Right lobe of liver (tissue), 6 donors: ENCODE measurements around the gene DDX11. TPM values are rescaled to one million over a fixed set of nuclear protein-coding genes. Genes with fewer than 3 reads are reported as not detected.
"Not testable (repeated sequence)": the region's sequence is repeated elsewhere in the genome, so short reads cannot be mapped to it uniquely, and the experiment has no call there.

Source experiments
- ATAC-seq, 4 donors: fragments of 200-7000 bp; cut with Tn5 transposase; one replicate each; pipeline ENCODE4 v1.9.1; 2020; ENCODE audit warnings: mild to moderate bottlenecking in 4 of 4, moderate library complexity in 4 of 4
- DNase-seq, 3 donors: peaks; one replicate each; pipeline ENCODE4 v3.0.0-alpha.2; 2020
- H3K27ac ChIP-seq, 3 donors: fragments of 200-600 bp; one replicate each; pipeline ENCODE4 v1.8.0; 2022
- H3K27me3 ChIP-seq, 2 donors: fragments of 200-600 bp; one replicate each; pipeline ENCODE4 v1.8.0; 2022
- H3K36me3 ChIP-seq, 4 donors: fragments of 200-600 bp; sonication (generic) in 1 of 4; one replicate each; pipeline versions ENCODE4 v1.5.1 to v1.8.0; 2017 to 2022; ENCODE audit warnings: control low read depth in 1 of 4
- H3K4me1 ChIP-seq, 4 donors: fragments of 200-600 bp; sonication (generic) in 1 of 4; one replicate each; pipeline versions ENCODE4 v1.5.1 to v1.8.0; 2017 to 2022; ENCODE audit warnings: control low read depth in 1 of 4
- H3K4me3 ChIP-seq, 3 donors: fragments of 200-600 bp; one replicate each; pipeline ENCODE4 v1.8.0; 2022
- H3K9me3 ChIP-seq, 4 donors: fragments of 200-600 bp; sonication (generic) in 1 of 4; one replicate each; pipeline versions ENCODE4 v1.5.1 to v1.8.0; 2017 to 2022; ENCODE audit warnings: control low read depth in 1 of 4
- CTCF ChIP-seq, 4 donors: fragments of 200-600 bp in 3 of 4; fragments of 450-650 bp in 1 of 4; IDR thresholded peaks; one replicate each; pipeline versions ENCODE4 v1.5.1 to v1.8.0; 2016 to 2022; ENCODE audit warnings: antibody characterized with exemption in 4 of 4, mild to moderate bottlenecking in 2 of 4
- POLR2A ChIP-seq: fragments of 450-650 bp; IDR thresholded peaks from one replicate; pipeline ENCODE4 v1.6.1; 2017; ENCODE audit warnings: antibody characterized with exemption, mild to moderate bottlenecking
- WGBS: methylation state at CpG from one replicate; pipeline ENCODE4 v1.1.6; 2018; ENCODE audit warnings: low coverage, low lambda C conversion rate; ENCODE audit not compliant: insufficient coverage; ENCODE audit errors: missing lambda C conversion rate; 5-methylcytosine and 5-hydroxymethylcytosine counted together
- intact Hi-C, 2 donors: fragments of 100-400 bp; cut with DNase I; formaldehyde crosslinking; loops; one replicate each; pipeline versions ENCODE4 v1.11.2 to v1.14.1; 2022
- total RNA-seq, 6 experiments: library from RNA; depleted of rRNA in 2 of 6; stranded (reverse); fragments of >200 nt in 2 of 6; fragmentation: NEBNext Ultra II Directional in 3 of 6; extraction: Animal tissue kit (Norgen Biotek cat#: 25700) in 3 of 6; gene quantifications; one replicate each; pipeline versions ENCODE4 v1.1.0 to v1.2.4, GENCODE V29; 2016 to 2023
- donor health status: DM: no; HTN: yes; CAD: no.
- donor health status: DM: no; HTN: no; CAD: no.
- donor health status: DM: no; HTN: no; CAD: no.
- donor health status: DM: no; HTN: yes; CAD: no.
- donor health status: DM: no; HTN: yes; CAD: no.

The DDX11 gene
- total RNA-seq, 6 experiments from 2014 or later, result 5.0 to 19.2 (median 13.5) TPM

- ATAC-seq, result no peak
- TF ChIP-seq CTCF (IDR thresholded peaks at IDR 0.05), result no peak
- TF ChIP-seq POLR2A, result no peak
These were observed 37.5 kb upstream of the DDX11 start for GRCh38 chr12:31035967-31036665.

GRCh38 chr12:31037028-31037427 is 36.6 kb upstream of the DDX11 start:
- no peaks in the 10 kb centered on the region for H3K9me3 ChIP-seq
- no peaks in the 10 kb centered on the region for H3K4me1 ChIP-seq
- H3K36me3 ChIP-seq, result no peaks in the 10 kb centered on the region
- no peak for TF ChIP-seq POLR2A
- TF ChIP-seq CTCF (IDR thresholded peaks at IDR 0.05), result no peak
- no peaks in the 10 kb centered on the region for H3K27me3 ChIP-seq
- DNase-seq (no peak), ATAC-seq (no peak)
- intact Hi-C loops, result no loop called here
- no peak overlapping the region for H3K27ac ChIP-seq
- H3K4me3 ChIP-seq, result no peak overlapping the region
- 100% methylated on average over 1 of the region's 1 CpG for WGBS

More at GRCh38 chr12:31035967-31036665, 37.5 kb upstream of the DDX11 start:
- no CpG with 5 or more reads among the region's 4 CpGs for WGBS
- Histone ChIP-seq H3K4me3 (no peak overlapping the region), H3K36me3 (no peaks in the 10 kb centered on the region), H3K4me1 (no peaks in the 10 kb centered on the region), H3K9me3 (no peaks in the 10 kb centered on the region), H3K27me3 (no peaks in the 10 kb centered on the region), H3K27ac (no peak overlapping the region)
- DNase-seq, result no peak
- intact Hi-C loops, result no loop called here

- Histone ChIP-seq H3K9me3 (no peaks in the 10 kb centered on the region), H3K4me3 (no peak overlapping the region), H3K27ac (no peak overlapping the region), H3K36me3 (no peaks in the 10 kb centered on the region), H3K27me3 (no peaks in the 10 kb centered on the region), H3K4me1 (no peaks in the 10 kb centered on the region)
- DNase-seq (no peak), ATAC-seq (no peak)
- intact Hi-C loops, result no loop called here
- TF ChIP-seq CTCF (IDR thresholded peaks at IDR 0.05), result no peak
- TF ChIP-seq POLR2A, result no peak
- WGBS, result 89% methylated on average over 1 of the region's 2 CpGs
These were observed 35.7 kb upstream of the DDX11 start for GRCh38 chr12:31037931-31038330.

GRCh38 chr12:31041033-31041564 is 32.6 kb upstream of the DDX11 start:
- no peak for ATAC-seq

GRCh38 chr12:31050143-31050542 is 23.5 kb upstream of the DDX11 start:
- WGBS, result 77% methylated on average over 2 of the region's 2 CpGs
- DNase-seq, intact Hi-C loops, H3K36me3 ChIP-seq, ATAC-seq, H3K27ac ChIP-seq, H3K27me3 ChIP-seq, H3K9me3 ChIP-seq, H3K4me1 ChIP-seq, H3K4me3 ChIP-seq: not testable (repeated sequence)

More at GRCh38 chr12:31041033-31041564, 32.6 kb upstream of the DDX11 start:
- Histone ChIP-seq H3K4me3 (no peak overlapping the region), H3K9me3 (no peaks in the 10 kb centered on the region), H3K4me1 (no peaks in the 10 kb centered on the region), H3K36me3 (no peaks in the 10 kb centered on the region), H3K27ac (no peak overlapping the region), H3K27me3 (no peaks in the 10 kb centered on the region)
- no peak for DNase-seq
- TF ChIP-seq CTCF (IDR thresholded peaks at IDR 0.05) (no peak), POLR2A (no peak)
- intact Hi-C loops, result no loop called here
- WGBS, result 83% methylated on average over 8 of the region's 8 CpGs

GRCh38 chr12:31050548-31050947 is 23.1 kb upstream of the DDX11 start:
- DNase-seq, intact Hi-C loops, ATAC-seq, H3K4me3 ChIP-seq, H3K36me3 ChIP-seq, H3K9me3 ChIP-seq, H3K27ac ChIP-seq, H3K27me3 ChIP-seq, H3K4me1 ChIP-seq: not testable (repeated sequence)
- 94% methylated on average over 4 of the region's 7 CpGs for WGBS

GRCh38 chr12:31051692-31052091 is 22.0 kb upstream of the DDX11 start:
- 72% methylated on average over 5 of the region's 5 CpGs for WGBS
- H3K4me3 ChIP-seq, H3K9me3 ChIP-seq, H3K36me3 ChIP-seq, H3K27ac ChIP-seq, ATAC-seq, H3K27me3 ChIP-seq, DNase-seq, intact Hi-C loops, H3K4me1 ChIP-seq: not testable (repeated sequence)

GRCh38 chr12:31052121-31052520 is 21.5 kb upstream of the DDX11 start:
- H3K4me3 ChIP-seq, intact Hi-C loops, H3K27me3 ChIP-seq, H3K4me1 ChIP-seq, H3K9me3 ChIP-seq, ATAC-seq, H3K36me3 ChIP-seq, DNase-seq, H3K27ac ChIP-seq: not testable (repeated sequence)
- WGBS, result 75% methylated on average over 1 of the region's 1 CpG
